ENCODE data around the gene SMIM28.
"Not testable (repeated sequence)": the region's sequence is repeated elsewhere in the genome, so short reads cannot be mapped to it uniquely, and the experiment has no call there.

Gene SMIM28

DNA sequence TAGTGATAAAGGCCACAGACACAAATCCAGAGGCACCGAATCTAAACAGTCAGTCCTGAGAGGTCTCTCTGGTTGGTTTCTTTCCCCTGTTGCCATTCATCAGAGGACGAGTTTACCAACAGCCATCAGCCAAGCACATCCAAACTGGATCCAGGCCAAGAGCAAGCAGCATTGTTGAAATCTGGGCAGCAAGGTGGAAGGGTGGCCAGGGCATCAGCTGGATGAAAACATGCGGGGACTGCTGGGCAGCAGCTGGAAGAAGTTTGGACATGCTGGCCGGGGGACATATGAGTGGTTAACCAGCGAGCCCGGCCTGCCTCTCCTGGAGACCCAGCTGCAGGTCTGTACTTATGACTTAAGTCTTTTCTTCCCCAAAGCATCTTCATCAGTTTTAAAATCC lies at the start of gene SMIM28:
TSS of gene SMIM28 (plus strand) at position 62 of the 400 bp plus-strand sequence. CDS start at position 230, 168 bp downstream.
- no peak for DNase-seq

DNA sequence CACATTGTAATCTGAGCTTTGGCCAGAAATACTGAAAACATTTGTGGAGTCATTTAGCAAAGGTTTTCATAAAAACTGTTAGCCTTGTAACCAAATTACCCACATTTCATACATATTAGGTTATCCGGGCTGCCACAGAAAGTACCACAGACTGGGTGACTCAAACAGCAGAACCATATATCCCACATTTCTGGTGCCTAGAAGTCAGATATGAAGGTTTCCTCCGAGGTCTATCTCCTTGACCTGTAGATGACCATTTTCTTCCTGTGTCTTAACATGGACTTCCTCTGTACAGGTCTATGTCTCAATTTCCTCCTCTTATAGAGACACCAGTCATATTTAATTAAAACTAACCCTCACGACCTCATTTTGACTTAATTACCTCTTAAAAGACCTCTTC lies 49.5 kb upstream of the SMIM28 start:
- no peak for DNase-seq

DNA sequence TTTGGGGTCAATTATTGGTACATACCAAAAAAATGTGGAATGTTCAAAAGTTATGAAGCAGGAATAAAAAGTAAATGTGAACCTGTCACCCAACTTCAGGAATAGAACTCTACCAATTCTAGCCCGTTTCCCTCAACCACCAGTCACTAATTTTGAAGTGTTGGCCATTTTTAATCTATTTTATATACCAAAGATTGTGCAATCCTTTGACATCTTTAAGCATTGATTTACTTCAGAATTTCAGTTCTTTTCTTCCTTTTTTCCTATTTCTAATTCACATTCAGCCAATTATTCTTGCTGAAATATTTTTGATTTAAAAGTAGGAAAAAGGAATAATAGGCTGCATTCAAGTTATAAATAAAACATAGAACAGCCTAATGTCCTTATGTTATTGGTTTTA lies 46.9 kb upstream of the SMIM28 start:
- no peak for DNase-seq

DNA sequence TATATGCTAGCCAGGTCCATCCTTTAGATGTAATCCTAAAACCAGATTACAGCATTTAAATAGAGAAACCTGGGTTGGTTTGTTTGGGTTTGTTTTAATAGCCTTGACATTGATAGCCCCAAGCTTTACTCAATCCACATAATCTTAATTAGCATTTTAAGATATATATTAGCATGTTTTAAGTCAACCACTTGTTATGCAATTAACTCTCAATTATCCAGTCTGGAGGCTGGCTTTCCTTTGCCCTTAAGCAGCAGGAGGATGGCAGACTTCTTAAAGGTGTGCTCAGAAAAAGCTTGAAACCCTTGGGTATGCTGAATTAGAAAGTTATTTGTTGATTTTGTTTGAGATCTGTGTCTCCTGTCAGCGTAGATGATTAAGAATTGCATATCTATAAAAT lies 46.3 kb upstream of the SMIM28 start:
- no peak for DNase-seq

DNA sequence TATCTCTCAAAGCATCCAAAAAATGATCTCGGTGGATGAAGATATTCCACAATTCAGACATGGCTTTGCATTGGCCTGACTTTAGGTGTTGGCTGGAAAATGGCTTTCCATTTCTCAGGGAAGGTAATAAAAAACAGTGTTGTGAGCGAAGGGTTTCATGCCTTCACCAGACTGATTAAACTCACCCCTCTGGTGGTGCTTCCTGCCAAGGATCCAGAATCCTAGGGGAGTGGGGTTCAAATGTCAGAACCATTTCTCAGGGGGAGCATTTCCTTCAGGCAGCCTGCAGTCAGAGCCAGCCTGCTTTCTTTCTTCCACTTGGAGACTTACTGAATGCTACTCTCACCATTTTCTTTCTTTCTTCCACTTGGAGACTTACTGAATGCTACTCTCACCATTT lies 45.7 kb upstream of the SMIM28 start:
- no peak for DNase-seq

DNA sequence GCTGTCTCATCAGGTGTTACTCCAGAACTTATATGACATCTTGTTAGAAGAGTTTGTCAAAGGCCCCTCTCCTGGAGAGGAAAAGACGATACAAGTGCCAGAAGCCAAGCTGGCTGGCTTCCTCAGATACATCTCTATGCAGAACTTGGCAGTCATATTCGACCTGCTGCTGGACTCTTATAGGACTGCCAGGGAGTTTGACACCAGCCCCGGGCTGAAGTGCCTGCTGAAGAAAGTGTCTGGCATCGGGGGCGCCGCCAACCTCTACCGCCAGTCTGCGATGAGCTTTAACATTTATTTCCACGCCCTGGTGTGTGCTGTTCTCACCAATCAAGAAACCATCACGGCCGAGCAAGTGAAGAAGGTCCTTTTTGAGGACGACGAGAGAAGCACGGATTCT lies 43.7 kb upstream of the SMIM28 start:
- DNase-seq, result no peak

DNA sequence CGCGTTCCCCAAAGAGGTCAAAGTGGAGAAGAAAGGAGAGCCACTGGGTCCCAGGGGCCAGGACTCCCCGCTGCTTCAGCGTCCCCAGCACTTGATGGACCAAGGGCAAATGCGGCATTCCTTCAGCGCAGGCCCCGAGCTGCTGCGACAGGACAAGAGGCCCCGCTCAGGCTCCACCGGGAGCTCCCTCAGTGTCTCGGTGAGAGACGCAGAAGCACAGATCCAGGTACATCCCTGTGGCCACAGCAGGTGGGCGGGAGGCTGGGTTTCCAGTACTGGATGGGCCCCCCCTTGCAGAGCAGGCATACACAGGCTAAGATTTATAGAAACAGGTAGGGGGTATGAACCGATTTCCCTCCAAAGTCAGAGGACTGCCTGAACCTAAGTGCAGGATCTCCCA lies 42.7 kb upstream of the SMIM28 start:
- DNase-seq, result no peak

DNA sequence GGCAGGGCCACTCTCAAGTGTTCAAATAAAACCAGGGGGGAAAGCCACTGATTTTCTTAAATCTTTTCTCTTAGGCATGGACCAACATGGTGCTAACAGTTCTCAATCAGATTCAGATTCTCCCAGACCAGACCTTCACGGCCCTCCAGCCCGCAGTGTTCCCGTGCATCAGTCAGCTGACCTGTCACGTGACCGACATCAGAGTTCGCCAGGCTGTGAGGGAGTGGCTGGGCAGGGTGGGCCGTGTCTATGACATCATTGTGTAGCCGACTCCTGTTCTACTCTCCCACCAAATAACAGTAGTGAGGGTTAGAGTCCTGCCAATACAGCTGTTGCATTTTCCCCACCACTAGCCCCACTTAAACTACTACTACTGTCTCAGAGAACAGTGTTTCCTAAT lies 41.5 kb upstream of the SMIM28 start:
- DNase-seq, result no peak

DNA sequence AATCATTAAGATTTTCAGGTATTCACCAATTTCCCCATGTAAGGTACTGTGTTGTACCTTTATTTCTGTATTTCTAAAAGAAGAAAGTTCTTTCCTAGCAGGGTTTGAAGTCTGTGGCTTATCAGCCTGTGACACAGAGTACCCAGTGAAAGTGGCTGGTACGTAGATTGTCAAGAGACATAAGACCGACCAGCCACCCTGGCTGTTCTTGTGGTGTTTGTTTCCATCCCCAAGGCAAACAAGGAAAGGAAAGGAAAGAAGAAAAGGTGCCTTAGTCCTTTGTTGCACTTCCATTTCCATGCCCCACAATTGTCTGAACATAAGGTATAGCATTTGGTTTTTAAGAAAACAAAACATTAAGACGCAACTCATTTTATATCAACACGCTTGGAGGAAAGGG lies 40.6 kb upstream of the SMIM28 start:
- DNase-seq, result no peak

DNA sequence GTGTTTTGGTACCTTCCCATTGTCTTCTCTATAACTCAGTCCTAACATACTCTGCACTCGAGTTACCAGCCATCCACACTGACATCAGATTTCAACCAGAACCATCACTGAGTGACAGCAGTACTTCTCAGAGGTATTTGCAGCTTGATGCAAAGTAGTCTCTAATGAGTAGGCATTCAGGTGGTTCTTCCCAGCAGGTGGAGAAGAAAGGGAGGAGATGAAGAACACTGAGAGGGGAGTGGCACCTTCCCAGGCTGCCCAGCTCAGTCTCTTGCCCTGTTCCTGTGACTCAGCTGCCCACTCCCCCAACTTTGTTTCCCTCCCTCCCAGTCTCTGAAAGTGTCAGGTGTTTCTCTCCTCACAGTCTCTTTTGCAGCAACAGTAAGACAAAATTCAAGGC lies 38.7 kb upstream of the SMIM28 start:
- no peak for DNase-seq

DNA sequence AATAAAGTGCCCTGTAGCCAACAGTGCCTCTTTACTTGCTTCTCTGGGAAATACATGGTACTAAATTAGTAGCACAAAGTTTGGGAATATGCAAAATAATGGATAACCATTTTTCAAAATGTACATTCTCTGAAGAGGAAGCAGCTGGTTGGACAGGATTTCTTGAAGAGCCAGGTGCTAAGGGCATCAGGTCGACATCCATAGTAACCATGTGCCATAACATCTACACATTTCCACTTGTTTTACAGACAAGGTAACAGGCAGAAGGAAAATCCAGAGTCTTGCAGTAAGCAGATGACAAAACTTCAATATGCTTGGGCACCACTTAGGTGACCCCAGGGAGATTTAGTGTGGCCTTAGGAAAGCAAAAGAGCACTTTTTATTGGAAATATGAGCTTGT lies 36.5 kb upstream of the SMIM28 start:
- DNase-seq, result no peak

DNA sequence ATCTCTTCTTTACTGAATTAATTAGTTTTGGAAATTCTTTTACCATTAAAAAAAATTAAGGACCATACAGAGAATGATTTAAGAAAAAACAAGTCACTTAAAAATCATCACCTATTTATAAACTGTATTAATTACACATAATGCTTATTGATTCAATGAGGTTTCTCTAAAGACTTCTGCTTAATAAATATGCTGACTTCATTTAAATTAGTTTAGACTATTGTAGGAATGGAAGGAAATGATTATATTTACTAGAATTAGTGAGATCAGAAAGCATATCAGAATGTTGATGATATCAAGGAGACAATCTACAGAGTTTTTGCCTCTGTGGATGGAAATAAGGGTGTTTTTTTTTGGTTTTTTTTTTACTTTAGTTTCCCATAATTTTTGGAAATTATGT lies 34.6 kb upstream of the SMIM28 start:
- no peak for DNase-seq

DNA sequence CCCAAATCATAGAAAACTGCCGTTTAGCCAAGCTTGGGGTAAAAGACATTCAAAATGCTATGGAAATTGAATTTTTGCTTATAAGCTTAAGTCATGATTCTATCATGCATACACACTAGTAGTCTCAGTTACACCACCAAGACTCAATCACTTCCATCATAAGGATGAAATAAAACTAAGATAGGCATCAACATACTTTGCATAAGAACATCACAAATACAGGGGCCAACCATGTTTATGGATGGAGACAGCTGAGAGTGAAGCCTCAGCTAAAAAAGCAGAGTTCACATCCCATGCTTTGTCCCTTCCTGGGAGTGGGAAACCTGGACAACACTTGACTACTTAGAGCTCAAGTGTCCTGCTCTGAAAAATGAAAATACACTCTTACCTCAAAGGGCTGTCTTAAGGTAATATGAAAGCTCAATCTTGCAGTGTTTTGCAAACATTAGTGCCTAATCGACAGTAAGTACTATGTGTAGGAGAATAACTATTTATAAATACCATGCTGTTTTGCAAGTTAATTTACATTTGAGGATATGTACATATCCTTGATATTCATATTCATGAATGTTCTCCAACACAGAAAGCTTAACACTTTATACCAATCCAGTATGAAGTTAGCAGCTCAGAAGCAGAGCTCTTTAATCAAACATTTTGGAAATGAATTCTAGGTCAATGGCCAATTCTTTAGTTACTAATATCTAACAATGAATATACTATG lies 32.0 kb upstream of the SMIM28 start:
- DNase-seq, result no peak

DNA sequence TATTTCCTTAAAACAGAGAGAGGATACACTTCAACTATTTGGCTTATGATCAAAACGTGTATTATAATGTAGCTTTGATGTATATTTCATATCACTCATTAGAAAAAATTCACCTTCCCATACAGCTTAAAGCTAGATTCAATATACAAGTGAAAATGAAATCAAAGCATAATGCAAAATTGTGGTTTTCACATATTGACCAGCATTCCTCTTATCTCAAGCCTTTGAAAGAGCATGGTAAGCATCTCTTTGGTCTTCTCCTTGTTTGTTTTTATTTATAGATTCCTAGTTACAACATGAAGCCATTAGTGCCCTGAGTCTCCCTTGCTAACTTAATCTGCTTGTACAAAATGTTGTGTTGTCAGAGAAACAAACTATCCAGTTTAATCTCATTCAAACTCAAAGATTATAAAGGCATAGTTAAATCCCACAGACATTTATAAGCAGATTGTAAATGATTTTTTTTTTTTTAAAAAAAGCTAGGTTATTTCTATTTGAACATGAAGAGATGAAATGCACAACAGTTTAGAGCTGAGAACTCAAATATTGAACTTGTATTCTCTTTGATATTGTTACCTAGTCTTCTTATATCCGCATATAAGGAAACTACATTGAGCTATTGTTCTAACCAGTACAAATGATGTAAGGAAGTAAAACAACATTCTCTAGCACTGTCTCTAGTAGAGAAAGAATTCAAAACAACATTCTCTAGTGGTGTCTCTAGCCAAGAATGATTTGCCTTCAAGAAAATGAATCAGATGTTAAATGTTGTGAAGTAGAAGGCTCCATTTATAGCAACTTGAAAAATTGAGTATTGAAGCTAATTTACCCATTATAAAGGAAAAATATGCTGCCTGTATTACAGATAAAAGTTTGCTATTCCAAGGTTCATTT lies 31.2 kb upstream of the SMIM28 start:
- DNase-seq, result no peak

DNA sequence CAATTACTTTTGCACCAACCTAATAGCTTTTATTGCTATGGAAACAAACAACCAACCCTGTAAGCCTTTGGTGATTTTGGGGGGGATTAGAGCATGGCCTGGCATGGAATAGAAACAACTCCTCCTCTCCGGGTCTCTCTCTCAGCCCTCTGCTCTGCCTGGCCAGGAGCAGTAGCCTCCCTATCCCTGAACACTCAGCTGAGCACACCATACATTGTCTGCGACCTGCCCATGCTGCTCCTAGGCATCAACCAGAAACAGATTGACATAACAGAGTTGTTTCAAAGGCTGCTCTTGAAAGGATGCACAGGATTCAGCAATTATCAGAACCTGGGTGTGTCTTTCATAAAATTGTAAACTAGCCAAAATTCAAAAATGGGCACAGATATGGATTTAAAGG lies 29.8 kb upstream of the SMIM28 start:
- DNase-seq, result no peak

DNA sequence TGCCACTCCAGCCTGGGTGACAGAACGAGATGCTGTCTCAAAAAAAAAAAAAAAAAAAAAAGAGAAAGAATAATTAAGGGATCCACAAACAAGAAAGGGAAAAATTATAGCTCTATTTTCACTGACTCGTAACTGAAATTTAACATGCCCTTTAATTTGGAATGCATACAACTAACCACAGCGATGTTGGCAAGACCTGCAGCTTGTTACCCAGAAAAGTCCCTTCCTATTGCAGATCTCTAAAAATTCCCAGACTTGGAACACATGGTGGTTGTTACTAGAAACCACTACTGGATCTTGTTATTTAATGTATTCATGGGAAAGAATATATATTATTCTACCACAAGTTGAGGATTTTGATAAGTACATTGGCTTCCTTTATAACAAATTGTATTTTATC lies 27.8 kb upstream of the SMIM28 start:
- DNase-seq, result no peak

DNA sequence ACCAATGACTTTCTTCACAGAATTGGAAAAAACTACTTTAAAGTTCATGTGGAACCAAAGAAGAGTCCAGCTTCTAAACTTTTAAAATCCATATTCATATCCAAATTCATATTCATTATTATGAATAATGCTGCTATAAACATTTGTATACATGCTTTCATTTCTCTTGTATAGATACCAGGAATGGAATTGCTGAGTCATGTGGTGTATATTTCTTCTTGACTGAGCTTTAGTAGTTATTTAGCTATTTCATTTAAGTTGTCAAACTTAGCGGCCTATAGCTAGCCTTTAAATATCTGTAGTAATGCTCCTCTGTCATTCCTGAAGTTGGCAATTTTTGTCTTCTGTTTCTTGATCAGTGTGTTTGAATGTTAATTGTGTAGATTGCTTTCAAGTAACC lies 19.8 kb upstream of the SMIM28 start:
- DNase-seq, result no peak

DNA sequence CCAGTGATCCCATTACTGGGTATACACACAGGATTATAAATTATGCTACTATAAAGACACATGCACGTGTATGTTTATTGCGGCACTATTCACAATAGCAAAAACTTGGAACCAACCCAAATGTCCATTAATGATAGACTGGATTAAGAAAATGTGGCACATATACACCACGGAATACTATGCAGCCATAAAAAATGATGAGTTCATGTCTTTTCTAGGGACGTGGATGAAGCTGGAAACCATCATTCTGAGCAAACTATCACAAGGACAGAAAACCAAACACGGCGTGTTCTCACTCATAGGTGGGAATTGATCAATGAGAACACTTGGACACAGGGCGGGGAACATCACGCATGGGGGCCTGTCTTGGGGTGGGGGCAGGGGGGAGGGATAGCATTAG lies 9.0 kb upstream of the SMIM28 start:
- DNase-seq, result not testable (repeated sequence)

DNA sequence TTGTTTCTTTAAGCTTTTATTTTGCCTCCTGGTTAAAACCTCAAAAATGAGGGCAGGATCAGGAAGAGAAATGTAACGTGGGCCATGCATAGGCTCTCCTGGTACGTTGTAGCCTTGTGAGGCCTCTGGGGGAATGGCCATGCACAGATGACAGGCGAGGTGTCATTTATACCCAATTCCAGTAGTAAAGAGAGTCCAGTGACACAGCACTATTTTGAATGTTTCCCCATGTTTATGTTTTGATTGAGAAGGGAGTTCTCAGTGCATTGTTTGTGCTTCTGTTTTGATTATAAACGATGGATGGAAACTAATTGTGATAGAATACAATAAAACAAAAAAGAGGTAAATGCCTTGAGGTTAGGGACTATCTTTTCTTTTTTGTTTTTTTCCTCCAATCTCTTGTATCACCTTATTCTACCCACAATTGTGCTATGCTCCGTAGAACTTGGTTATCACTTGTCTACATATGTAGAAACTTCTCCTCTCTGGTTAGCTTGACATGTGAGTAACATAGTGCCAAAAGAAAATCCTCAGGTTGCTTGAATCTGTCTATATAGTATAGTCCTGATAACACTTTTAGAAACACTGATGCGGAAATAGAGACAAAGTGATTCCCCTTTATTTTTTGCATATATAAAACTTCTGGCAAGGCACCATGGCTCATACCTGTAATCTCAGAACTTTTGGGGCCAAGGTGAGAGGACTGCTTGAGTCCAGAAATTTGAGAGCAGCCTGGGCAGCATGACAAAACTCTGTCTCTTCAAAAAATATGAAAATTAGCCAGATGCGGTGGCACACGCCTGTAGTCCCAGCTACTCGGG lies 6.9 kb upstream of the SMIM28 start:
- no peak for DNase-seq

DNA sequence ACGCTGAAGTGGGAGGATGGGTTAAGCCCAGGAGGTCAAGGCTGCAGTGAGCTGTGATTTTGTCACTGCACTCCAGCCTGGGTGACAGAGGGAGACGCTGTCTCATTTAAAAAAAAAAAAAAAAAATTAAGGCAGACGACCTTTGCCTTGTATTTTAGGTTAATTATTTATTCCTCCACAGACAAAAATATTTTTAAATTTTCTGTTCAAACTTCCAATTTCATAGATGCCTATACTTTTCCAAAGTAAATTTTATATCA lies 6.3 kb upstream of the SMIM28 start:
- DNase-seq, result no peak

DNA sequence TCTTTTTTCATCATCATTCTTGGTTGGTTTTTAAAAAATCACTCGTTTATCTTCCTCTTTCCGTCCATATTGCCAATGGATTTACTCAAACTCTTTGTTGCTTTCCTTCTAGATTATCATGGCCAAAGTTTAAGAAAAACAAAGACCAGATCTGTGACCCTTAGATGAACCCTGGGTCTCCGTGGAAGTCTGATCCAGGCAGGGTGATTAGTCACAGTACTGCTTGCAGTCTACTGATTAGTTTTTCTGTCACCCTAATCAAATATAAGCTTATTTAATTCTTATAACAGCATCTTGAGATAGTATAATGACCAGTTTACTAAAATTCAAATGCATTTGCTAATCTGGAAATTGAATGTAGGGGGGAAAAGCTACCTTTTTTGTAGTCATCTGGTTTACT lies 6.0 kb upstream of the SMIM28 start:
- no peak for DNase-seq

DNA sequence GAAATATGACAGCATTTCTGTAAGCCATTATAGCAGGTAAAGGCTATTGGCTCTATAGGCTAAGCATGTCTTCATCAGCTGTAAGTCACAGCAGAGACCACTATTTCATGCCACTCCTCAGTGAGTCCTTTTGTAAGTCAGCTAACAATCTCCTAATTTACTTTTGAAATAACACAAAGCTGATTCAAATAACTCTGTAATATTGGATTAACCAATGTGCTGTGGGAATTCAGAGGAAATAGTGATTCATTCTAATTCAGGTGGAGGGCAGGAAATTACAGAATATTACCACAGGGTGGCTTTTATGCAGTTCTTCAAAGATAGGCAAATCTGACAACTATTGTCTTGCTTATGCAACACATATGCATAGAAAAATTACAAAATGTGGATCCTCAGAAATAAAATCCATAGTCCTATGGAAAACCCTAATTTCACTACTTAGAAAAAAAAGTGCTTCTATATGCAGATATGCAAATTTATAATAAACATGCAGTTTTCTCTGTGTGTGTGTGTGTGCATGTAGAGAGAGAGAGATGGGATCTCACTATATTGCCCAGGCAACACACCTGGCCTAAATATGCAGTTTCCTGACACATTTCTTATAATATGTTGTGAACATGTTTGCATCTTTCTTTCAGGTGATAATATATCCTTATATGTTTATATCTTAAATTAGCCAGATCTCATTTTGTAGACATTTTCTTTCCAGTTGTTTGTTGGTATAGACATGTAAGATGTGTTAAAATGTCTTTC lies 4.8 kb upstream of the SMIM28 start:
- no peak for DNase-seq

DNA sequence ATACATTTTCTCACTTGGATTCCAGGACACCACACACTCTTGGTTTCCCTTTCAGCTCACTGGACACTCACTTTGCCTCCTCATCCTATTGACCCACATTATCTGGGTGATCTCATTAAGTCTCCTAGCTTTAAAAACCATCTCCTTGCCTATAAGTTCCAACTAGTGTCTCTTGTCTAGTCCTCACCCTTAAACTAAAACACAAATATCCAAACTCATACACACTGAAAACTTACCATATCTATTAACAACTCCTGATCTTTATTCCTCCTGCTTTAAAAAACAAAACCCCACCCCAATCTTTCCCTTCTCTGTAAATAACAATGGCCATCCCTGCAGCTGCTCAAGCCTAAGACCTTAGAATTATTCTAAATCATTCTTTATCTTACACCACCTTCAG lies 3.5 kb upstream of the SMIM28 start:
- DNase-seq, result no peak

Measured in stimulated activated CD4-positive, alpha-beta T cell treated with anti-CD3 and anti-CD28 coated beads, Interleukin-2, amount 100 ng/mL, for 48 hours (primary cell).